ENCODE results near the gene CACNA2D2. TPM values are rescaled to one million over a fixed set of nuclear protein-coding genes. Genes with fewer than 3 reads are reported as not detected.

Gene CACNA2D2
- total and polyA plus RNA-seq, 4 donors = 0.10 to 0.19 (median 0.15) TPM

- no peaks in the 10 kb centered on the region for H3K9me3 ChIP-seq (ENCODE audit: control insufficient read depth in 4 of 4, low read length in 3 of 4)
- no peak overlapping the region for H3K27ac ChIP-seq (ENCODE audit: low read depth in 1 of 2, low read length in 2 of 2)
- H3K27me3 ChIP-seq (ENCODE audit: control insufficient read depth in 4 of 4, insufficient read depth in 4 of 4, low read length in 3 of 4) = no peaks in the 10 kb centered on the region
- no peak overlapping the region for H3K4me3 ChIP-seq (ENCODE audit: low read depth in 1 of 3, low read length in 3 of 3)
- TF ChIP-seq, protein P1, sequence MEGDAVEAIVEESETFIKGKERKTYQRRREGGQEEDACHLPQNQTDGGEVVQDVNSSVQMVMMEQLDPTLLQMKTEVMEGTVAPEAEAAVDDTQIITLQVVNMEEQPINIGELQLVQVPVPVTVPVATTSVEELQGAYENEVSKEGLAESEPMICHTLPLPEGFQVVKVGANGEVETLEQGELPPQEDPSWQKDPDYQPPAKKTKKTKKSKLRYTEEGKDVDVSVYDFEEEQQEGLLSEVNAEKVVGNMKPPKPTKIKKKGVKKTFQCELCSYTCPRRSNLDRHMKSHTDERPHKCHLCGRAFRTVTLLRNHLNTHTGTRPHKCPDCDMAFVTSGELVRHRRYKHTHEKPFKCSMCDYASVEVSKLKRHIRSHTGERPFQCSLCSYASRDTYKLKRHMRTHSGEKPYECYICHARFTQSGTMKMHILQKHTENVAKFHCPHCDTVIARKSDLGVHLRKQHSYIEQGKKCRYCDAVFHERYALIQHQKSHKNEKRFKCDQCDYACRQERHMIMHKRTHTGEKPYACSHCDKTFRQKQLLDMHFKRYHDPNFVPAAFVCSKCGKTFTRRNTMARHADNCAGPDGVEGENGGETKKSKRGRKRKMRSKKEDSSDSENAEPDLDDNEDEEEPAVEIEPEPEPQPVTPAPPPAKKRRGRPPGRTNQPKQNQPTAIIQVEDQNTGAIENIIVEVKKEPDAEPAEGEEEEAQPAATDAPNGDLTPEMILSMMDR (IDR thresholded peaks at IDR 0.05; ENCODE audit: low read depth, low read length, missing input control) = no peak
- TF ChIP-seq, protein P2, sequence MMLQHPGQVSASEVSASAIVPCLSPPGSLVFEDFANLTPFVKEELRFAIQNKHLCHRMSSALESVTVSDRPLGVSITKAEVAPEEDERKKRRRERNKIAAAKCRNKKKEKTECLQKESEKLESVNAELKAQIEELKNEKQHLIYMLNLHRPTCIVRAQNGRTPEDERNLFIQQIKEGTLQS (IDR thresholded peaks at IDR 0.05) = no peak
- TF ChIP-seq FOXA2 (IDR thresholded peaks at IDR 0.05) (no peak), MAX (IDR thresholded peaks at IDR 0.05) (no peak), SP1 (IDR thresholded peaks at IDR 0.05) (no peak), GABPA (IDR thresholded peaks at IDR 0.05 in 1 of 2, conservative IDR thresholded peaks at IDR 0.05 in 1 of 2) (no peak), RAD21 (IDR thresholded peaks at IDR 0.05) (no peak), HNF4G (IDR thresholded peaks at IDR 0.05) (no peak), RXRA (IDR thresholded peaks at IDR 0.05) (no peak), JUND (IDR thresholded peaks at IDR 0.05) (no peak), FOXA1 (IDR thresholded peaks at IDR 0.05) (no peak), ZBTB33 (IDR thresholded peaks at IDR 0.05) (no peak), YY1 (IDR thresholded peaks at IDR 0.05) (no peak), REST (IDR thresholded peaks at IDR 0.05) (no peak), HNF4A (conservative IDR thresholded peaks at IDR 0.05) (no peak), TAF1 (conservative IDR thresholded peaks at IDR 0.05) (no peak), NR2F2 (IDR thresholded peaks at IDR 0.05) (no peak), EGR1 (IDR thresholded peaks at IDR 0.05; ENCODE audit: low read depth in 2 of 2) (no peak)
- 87% methylated on average over 10 of the region's 10 CpGs for whole genome bisulfite sequencing
- peaks cover 0 to 7% (median 2%) of the 10 kb centered on the region in 4 donors for H3K4me1 ChIP-seq (ENCODE audit: control insufficient read depth in 4 of 4, insufficient read depth in 4 of 4, low read length in 3 of 4)
- no peak overlapping the region for H3K9ac ChIP-seq (ENCODE audit: low read depth in 1 of 2, low read length in 2 of 2)
- DNase-seq (ENCODE audit: low spot score) = no peak
- no peaks in the 10 kb centered on the region for H3K36me3 ChIP-seq (ENCODE audit: control insufficient read depth in 4 of 4, insufficient read depth in 3 of 4, low read depth in 1 of 4, low read length in 3 of 4)
Measured at GRCh38 chr3:50395070-50395860, 108.2 kb downstream of the CACNA2D2 start.

Data from liver (tissue), 9 donors.